Ascending aorta (tissue), 2 donors: ENCODE measurements around the gene SBK2. TPM values are rescaled to one million over a fixed set of nuclear protein-coding genes. Genes with fewer than 3 reads are reported as not detected.

ENCODE experiments used
- DNase-seq, 2 donors: peaks; one replicate each; pipeline ENCODE4 v3.0.0-alpha.2; 2019; ENCODE audit warnings: low spot score in 2 of 2
- H3K27ac ChIP-seq, 2 donors: fragments of 200-600 bp; sonication (generic); one replicate each; pipeline ENCODE4 v1.5.1; 2016 to 2017; ENCODE audit warnings: mild to moderate bottlenecking in 1 of 2
- H3K27me3 ChIP-seq: fragments of 200-600 bp; sonication (generic); one replicate; pipeline ENCODE4 v1.5.1; 2017
- H3K36me3 ChIP-seq, 2 donors: fragments of 200-600 bp; sonication (generic); one replicate each; pipeline ENCODE4 v1.5.1; 2016
- H3K4me1 ChIP-seq, 2 donors: fragments of 200-600 bp; sonication (generic); one replicate each; pipeline ENCODE4 v1.5.1; 2016 to 2017; ENCODE audit warnings: mild to moderate bottlenecking in 1 of 2
- H3K4me3 ChIP-seq, 2 donors: fragments of 200-600 bp; sonication (generic); one replicate each; pipeline ENCODE4 v1.5.1; 2016 to 2017; ENCODE audit warnings: mild to moderate bottlenecking in 1 of 2
- H3K9me3 ChIP-seq, 2 donors: fragments of 200-600 bp; sonication (generic); one replicate each; pipeline ENCODE4 v1.5.1; 2016
- intact Hi-C: fragments of 100-400 bp; cut with DNase I; formaldehyde crosslinking; loops from one replicate; pipeline ENCODE4 v1.15.1; 2023
- total RNA-seq: library from RNA; depleted of rRNA; stranded (reverse); fragments of >200 nt; gene quantifications from one replicate; pipeline ENCODE4 v1.1.0, GENCODE V29; 2016
- TF ChIP-seq, protein P1 (sequence below), 3 experiments: fragments of 200-600 bp in 2 of 3; fragments of 450-650 bp in 1 of 3; sonication (generic) in 2 of 3; IDR thresholded peaks; one replicate each; pipeline ENCODE4 v1.5.1; 2016 to 2019; ENCODE audit warnings: antibody characterized with exemption in 3 of 3, mild to moderate bottlenecking in 1 of 3, moderate library complexity in 1 of 3

Gene SBK2
- total RNA-seq, 1 donor from 2014 or later: not detected

GRCh38 chr19:55482967-55483705 lies 53.8 kb downstream of the SBK2 start:
- TF ChIP-seq, protein P1, sequence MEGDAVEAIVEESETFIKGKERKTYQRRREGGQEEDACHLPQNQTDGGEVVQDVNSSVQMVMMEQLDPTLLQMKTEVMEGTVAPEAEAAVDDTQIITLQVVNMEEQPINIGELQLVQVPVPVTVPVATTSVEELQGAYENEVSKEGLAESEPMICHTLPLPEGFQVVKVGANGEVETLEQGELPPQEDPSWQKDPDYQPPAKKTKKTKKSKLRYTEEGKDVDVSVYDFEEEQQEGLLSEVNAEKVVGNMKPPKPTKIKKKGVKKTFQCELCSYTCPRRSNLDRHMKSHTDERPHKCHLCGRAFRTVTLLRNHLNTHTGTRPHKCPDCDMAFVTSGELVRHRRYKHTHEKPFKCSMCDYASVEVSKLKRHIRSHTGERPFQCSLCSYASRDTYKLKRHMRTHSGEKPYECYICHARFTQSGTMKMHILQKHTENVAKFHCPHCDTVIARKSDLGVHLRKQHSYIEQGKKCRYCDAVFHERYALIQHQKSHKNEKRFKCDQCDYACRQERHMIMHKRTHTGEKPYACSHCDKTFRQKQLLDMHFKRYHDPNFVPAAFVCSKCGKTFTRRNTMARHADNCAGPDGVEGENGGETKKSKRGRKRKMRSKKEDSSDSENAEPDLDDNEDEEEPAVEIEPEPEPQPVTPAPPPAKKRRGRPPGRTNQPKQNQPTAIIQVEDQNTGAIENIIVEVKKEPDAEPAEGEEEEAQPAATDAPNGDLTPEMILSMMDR (IDR thresholded peaks at IDR 0.05): no peak
- Histone ChIP-seq H3K27ac (no peak overlapping the region), H3K27me3 (no peaks in the 10 kb centered on the region), H3K4me1 (peaks cover 23 to 37% of the 10 kb centered on the region in 2 donors), H3K4me3 (no peak overlapping the region), H3K9me3 (no peaks in the 10 kb centered on the region), H3K36me3 (peaks cover 10 to 21% of the 10 kb centered on the region in 2 donors)
- intact Hi-C loops: no loop called here
- no peak for DNase-seq

GRCh38 chr19:55482156-55482961 lies 54.6 kb downstream of the SBK2 start:
- H3K27me3 ChIP-seq: no peaks in the 10 kb centered on the region
- TF ChIP-seq, protein P1 (IDR thresholded peaks at IDR 0.05): no peak
- H3K9me3 ChIP-seq: no peaks in the 10 kb centered on the region
- H3K4me1 ChIP-seq: peaks cover 23 to 38% of the 10 kb centered on the region in 2 donors
- intact Hi-C loops: no loop called here
- no peak overlapping the region for H3K27ac ChIP-seq
- peaks cover 10 to 21% of the 10 kb centered on the region in 2 donors for H3K36me3 ChIP-seq
- DNase-seq: no peak
- H3K4me3 ChIP-seq: no peak overlapping the region

DNA sequence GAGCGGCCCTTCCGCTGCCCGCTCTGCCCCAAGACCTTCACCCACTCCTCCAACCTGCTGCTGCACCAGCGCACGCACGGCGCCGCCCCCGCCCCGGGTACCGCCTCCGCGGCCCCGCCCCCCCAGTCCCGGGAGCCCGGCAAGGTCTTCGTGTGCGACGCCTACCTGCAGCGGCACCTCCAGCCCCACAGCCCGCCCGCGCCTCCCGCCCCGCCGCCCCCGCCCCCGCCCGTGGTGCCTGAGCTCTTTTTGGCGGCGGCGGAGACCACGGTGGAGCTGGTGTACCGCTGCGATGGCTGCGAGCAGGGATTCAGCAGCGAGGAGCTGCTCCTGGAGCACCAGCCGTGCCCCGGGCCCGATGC lies 55.2 kb downstream of the SBK2 start:
- Histone ChIP-seq H3K4me3 (no peak overlapping the region), H3K36me3 (peaks cover 10 to 21% of the 10 kb centered on the region in 2 donors), H3K4me1 (peaks cover 23 to 32% of the 10 kb centered on the region in 2 donors), H3K9me3 (no peaks in the 10 kb centered on the region), H3K27me3 (no peaks in the 10 kb centered on the region), H3K27ac (no peak overlapping the region)
- TF ChIP-seq, protein P1 (IDR thresholded peaks at IDR 0.05): no peak
- intact Hi-C loops: no loop called here
- no peak for DNase-seq

- H3K4me3 ChIP-seq: no peak overlapping the region
- no peaks in the 10 kb centered on the region for H3K27me3 ChIP-seq
- DNase-seq: no peak
- no peaks in the 10 kb centered on the region for H3K9me3 ChIP-seq
- intact Hi-C loops: no loop called here
- TF ChIP-seq, protein P1 (IDR thresholded peaks at IDR 0.05): no peak
- H3K4me1 ChIP-seq: peaks cover 18 to 27% of the 10 kb centered on the region in 2 donors
- H3K36me3 ChIP-seq: peaks cover 10 to 21% of the 10 kb centered on the region in 2 donors
- no peak overlapping the region for H3K27ac ChIP-seq
Observed at GRCh38 chr19:55481148-55481793, 55.7 kb downstream of the SBK2 start.

GRCh38 chr19:55479451-55480230 lies 57.3 kb downstream of the SBK2 start:
- Histone ChIP-seq H3K27me3 (no peaks in the 10 kb centered on the region), H3K9me3 (no peaks in the 10 kb centered on the region), H3K36me3 (peaks cover 10 to 21% of the 10 kb centered on the region in 2 donors), H3K27ac (no peak overlapping the region), H3K4me1 (peaks cover 15 to 20% of the 10 kb centered on the region in 2 donors), H3K4me3 (no peak overlapping the region)
- TF ChIP-seq, protein P1 (IDR thresholded peaks at IDR 0.05): no peak
- intact Hi-C loops: loop anchor here (5.0 to 10.0 kb wide), 3 partner anchors 142 to 1015 kb away; partner anchors contain the start of genes BRSK1, HSPBP1, KMT5C and LENG9
- no peak for DNase-seq
